ENCODE results near the gene LHX3. TPM values are rescaled to one million over a fixed set of nuclear protein-coding genes. Genes with fewer than 3 reads are reported as not detected.

Gene LHX3
- total and polyA plus RNA-seq, 2 of the 8 experiments (the other 6 are each of a cell fraction or from before 2014, with no cell fraction given), result 0.02 TPM; not detected in 1

DNA sequence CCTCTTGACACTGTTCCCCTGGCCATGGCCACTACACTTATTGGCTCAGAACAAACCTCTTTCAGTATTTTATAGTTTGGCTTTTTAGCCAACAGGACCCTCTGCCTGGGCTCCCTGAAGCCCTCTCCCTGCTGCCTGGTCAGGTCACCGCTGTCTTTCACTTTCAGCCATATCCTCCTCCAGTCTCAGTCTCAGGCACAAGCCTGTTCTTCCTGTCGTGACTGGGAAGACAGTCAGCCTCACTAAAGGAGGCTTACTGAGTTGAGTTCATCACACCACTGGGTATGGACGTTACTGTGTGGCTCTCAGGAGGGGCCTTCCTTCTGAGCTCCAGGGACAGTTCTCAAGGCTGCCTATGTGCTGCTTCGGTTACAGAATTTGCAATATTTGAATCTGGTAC is 38.7 kb upstream of the LHX3 start:
- Histone ChIP-seq H2BK12ac (ENCODE audit: low read depth, low read length) (no peak overlapping the region), H3K4me1 (replicated peaks in 1 of 4; ENCODE audit: control insufficient read depth in 3 of 4, insufficient read depth in 4 of 4, low read length in 3 of 4) (peaks cover 3 to 21% (median 13%) of the 10 kb centered on the region in 4 experiments), H3K27ac (ENCODE audit: low read depth, low read length) (no peak overlapping the region), H3K23ac (ENCODE audit: insufficient read length) (no peak overlapping the region), H3K9me3 (ENCODE audit: insufficient read depth in 2 of 2, low read depth in 1 of 2, low read length in 1 of 2) (no peaks in the 10 kb centered on the region), H2BK5ac (ENCODE audit: low read depth, low read length) (no peak overlapping the region), H3K4me3 (ENCODE audit: extremely low read depth in 1 of 4, insufficient read depth in 2 of 4, low read depth in 3 of 4, low read length in 4 of 4) (peak overlapping the region in 1 of 4 experiments; percentile 92; a peak in 2 of 8 replicates), H3K14ac (ENCODE audit: insufficient read length) (no peak overlapping the region), H3K18ac (ENCODE audit: extremely low read depth, low read length) (no peak overlapping the region), H3K79me2 (ENCODE audit: control insufficient read depth in 1 of 2, insufficient read depth in 2 of 2, low read length in 2 of 2) (peaks cover 9 to 65% of the 10 kb centered on the region in 2 experiments), H2BK120ac (replicated peaks; ENCODE audit: low read depth, low read length) (no peak overlapping the region), H3K79me1 (ENCODE audit: low read depth, low read length) (peaks cover 24% of the 10 kb centered on the region), H3K36me3 (ENCODE audit: control insufficient read depth in 2 of 4, insufficient read depth in 4 of 4, low read length in 3 of 4) (peaks cover 0 to 3% (median 1%) of the 10 kb centered on the region in 4 experiments; a peak in 2 of 8 replicates), H3K56ac (replicated peaks; ENCODE audit: insufficient read length, low read depth, low read length) (no peak overlapping the region), H4K8ac (ENCODE audit: extremely low read depth, insufficient read depth, low read length) (no peak overlapping the region), H4K91ac (replicated peaks; ENCODE audit: insufficient read length, low read length) (no peak overlapping the region), H3K23me2 (ENCODE audit: low read depth, low read length) (no peaks in the 10 kb centered on the region; the same call in 1 of the 2 replicates), H4K20me1 (replicated peaks in 1 of 2; ENCODE audit: control insufficient read depth in 1 of 2, insufficient read depth in 2 of 2, low read length in 2 of 2) (peaks cover 19 to 35% of the 10 kb centered on the region in 2 experiments), H4K5ac (ENCODE audit: insufficient read length, low read depth, low read length) (no peak overlapping the region), H3K4me2 (ENCODE audit: insufficient read depth in 1 of 2, low read depth in 2 of 2, low read length in 2 of 2) (peak overlapping the region; percentile 86 to 98), H2BK15ac (ENCODE audit: low read length) (no peak overlapping the region), H2AK5ac (ENCODE audit: low read depth, low read length) (no peak overlapping the region; the same call in 1 of the 2 replicates), H2BK20ac (ENCODE audit: low read length) (no peak overlapping the region), H3K4ac (replicated peaks; ENCODE audit: insufficient read length, low read depth, low read length) (no peak overlapping the region), H3K27me3 (replicated peaks in 1 of 4; ENCODE audit: control insufficient read depth in 3 of 4, extremely low read depth in 1 of 4, insufficient read depth in 3 of 4, low read length in 3 of 4) (peaks cover 0 to 7% (median 1%) of the 10 kb centered on the region in 4 experiments; a peak in 4 of 7 replicates), H3K9ac (replicated peaks in 1 of 4; ENCODE audit: extremely low read depth in 1 of 4, low read depth in 3 of 4, low read length in 3 of 4) (peak overlapping the region in 1 of 4 experiments; percentile 39; a peak in 2 of 7 replicates), H2AFZ (ENCODE audit: low read length) (no peak overlapping the region)
- 80% methylated on average over 4 of the region's 4 CpGs; no CpG with 5 or more reads in 1 of the 2 experiments for WGBS, 2 experiments (ENCODE audit: extremely low coverage in 1 of 2, insufficient coverage in 1 of 2, insufficient read length in 1 of 2, insufficient replicate concordance in 2 of 2, low coverage in 1 of 2, low lambda C conversion rate in 2 of 2, missing lambda C conversion rate in 1 of 2)
- DNase-seq (ENCODE audit: low read depth in 1 of 2, low spot score in 2 of 2), result no peak
- POLR2A ChIA-PET (ENCODE audit: partially characterized antibody), result no interaction called here
- CTCF ChIA-PET (ENCODE audit: partially characterized antibody), result interaction anchor here (0.7 to 1.3 kb wide), 7 partner anchors 10 to 26 kb away, joined by 3 to 5 read pairs (median 3); no protein-coding TSS in a partner anchor
- FAIRE-seq, result no peak
- TF ChIP-seq RAD21 (IDR thresholded peaks at IDR 0.05 in 1 of 2, conservative IDR thresholded peaks at IDR 0.05 in 1 of 2; ENCODE audit: low read depth in 2 of 2, low read length in 2 of 2), result no peak
- no peak for TF ChIP-seq CBX5 (IDR thresholded peaks at IDR 0.05; ENCODE audit: low read depth, low read length)
- TF ChIP-seq MAFK (IDR thresholded peaks at IDR 0.05; ENCODE audit: low read depth, low read length), result no peak
- TF ChIP-seq GABPA (IDR thresholded peaks at IDR 0.05; ENCODE audit: borderline replicate concordance, insufficient read depth, low read length), result no peak
- no peak for TF ChIP-seq CBX8 (IDR thresholded peaks at IDR 0.05; ENCODE audit: borderline replicate concordance, low read depth, low read length)
- no peak for TF ChIP-seq CREB1 (IDR thresholded peaks at IDR 0.05)
- TF ChIP-seq SP4 (IDR thresholded peaks at IDR 0.05; ENCODE audit: low read length), result no peak
- no peak for TF ChIP-seq BCL11A (IDR thresholded peaks at IDR 0.05; ENCODE audit: low read depth in 2 of 2, low read length in 2 of 2)
- no peak for TF ChIP-seq NANOG (IDR thresholded peaks at IDR 0.05; ENCODE audit: insufficient read depth, low read depth, low read length, poor library complexity, severe bottlenecking)
- TF ChIP-seq KDM1A (IDR thresholded peaks at IDR 0.05; ENCODE audit: borderline replicate concordance, low read length), result no peak
- TF ChIP-seq, protein P1, sequence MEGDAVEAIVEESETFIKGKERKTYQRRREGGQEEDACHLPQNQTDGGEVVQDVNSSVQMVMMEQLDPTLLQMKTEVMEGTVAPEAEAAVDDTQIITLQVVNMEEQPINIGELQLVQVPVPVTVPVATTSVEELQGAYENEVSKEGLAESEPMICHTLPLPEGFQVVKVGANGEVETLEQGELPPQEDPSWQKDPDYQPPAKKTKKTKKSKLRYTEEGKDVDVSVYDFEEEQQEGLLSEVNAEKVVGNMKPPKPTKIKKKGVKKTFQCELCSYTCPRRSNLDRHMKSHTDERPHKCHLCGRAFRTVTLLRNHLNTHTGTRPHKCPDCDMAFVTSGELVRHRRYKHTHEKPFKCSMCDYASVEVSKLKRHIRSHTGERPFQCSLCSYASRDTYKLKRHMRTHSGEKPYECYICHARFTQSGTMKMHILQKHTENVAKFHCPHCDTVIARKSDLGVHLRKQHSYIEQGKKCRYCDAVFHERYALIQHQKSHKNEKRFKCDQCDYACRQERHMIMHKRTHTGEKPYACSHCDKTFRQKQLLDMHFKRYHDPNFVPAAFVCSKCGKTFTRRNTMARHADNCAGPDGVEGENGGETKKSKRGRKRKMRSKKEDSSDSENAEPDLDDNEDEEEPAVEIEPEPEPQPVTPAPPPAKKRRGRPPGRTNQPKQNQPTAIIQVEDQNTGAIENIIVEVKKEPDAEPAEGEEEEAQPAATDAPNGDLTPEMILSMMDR (IDR thresholded peaks at IDR 0.05; ENCODE audit: control extremely low read depth in 1 of 3, insufficient read depth in 1 of 3, low read depth in 1 of 3, low read length in 3 of 3), result no peak

Measured in H1 (cell line).